Medulla oblongata (tissue), 1 donor: ENCODE results near the gene GNG12.

ENCODE experiments used
- DNase-seq: peaks from one replicate; pipeline ENCODE4 v3.0.0-alpha.2; 2015; ENCODE audit errors: extremely low spot score

The GNG12 gene

GRCh38 chr1:67787746-67788145, 45.5 kb downstream of the GNG12 start:
- DNase-seq = no peak

GRCh38 chr1:67785847-67786753, 47.2 kb downstream of the GNG12 start:
- DNase-seq = no peak

GRCh38 chr1:67784545-67785186, 48.6 kb downstream of the GNG12 start:
- no peak for DNase-seq

- DNase-seq = no peak
Measured at GRCh38 chr1:67780637-67781036, 52.6 kb downstream of the GNG12 start.

GRCh38 chr1:67777440-67777839, 55.8 kb downstream of the GNG12 start:
- DNase-seq = no peak

GRCh38 chr1:67777016-67777415, 56.3 kb downstream of the GNG12 start:
- no peak for DNase-seq

- no peak for DNase-seq
Measured at GRCh38 chr1:67773462-67773861, 59.8 kb downstream of the GNG12 start.

- DNase-seq = no peak
Measured at GRCh38 chr1:67771749-67772148, 61.5 kb downstream of the GNG12 start.

GRCh38 chr1:67771152-67771551, 62.1 kb downstream of the GNG12 start:
- DNase-seq = no peak

GRCh38 chr1:67769633-67770256, 63.5 kb downstream of the GNG12 start:
- DNase-seq = no peak

GRCh38 chr1:67768480-67768879, 64.8 kb downstream of the GNG12 start:
- DNase-seq = no peak

GRCh38 chr1:67767103-67767782, 66.0 kb downstream of the GNG12 start:
- no peak for DNase-seq

- peak; percentile 63 for DNase-seq
Measured at GRCh38 chr1:67766141-67766978, 66.9 kb downstream of the GNG12 start.

GRCh38 chr1:67764633-67765032, 68.6 kb downstream of the GNG12 start:
- DNase-seq = no peak

GRCh38 chr1:67761730-67762129, 71.5 kb downstream of the GNG12 start:
- DNase-seq = no peak

GRCh38 chr1:67761091-67761490, 72.2 kb downstream of the GNG12 start:
- no peak for DNase-seq

- peak; percentile 78 for DNase-seq
Measured at GRCh38 chr1:67760030-67760821, 73.0 kb downstream of the GNG12 start.

GRCh38 chr1:67759692-67760029, 73.6 kb downstream of the GNG12 start:
- DNase-seq = no peak

GRCh38 chr1:67759066-67759465, 74.2 kb downstream of the GNG12 start:
- no peak for DNase-seq

- no peak for DNase-seq
Measured at GRCh38 chr1:67755619-67756018, 77.6 kb downstream of the GNG12 start.

- no peak for DNase-seq
Measured at GRCh38 chr1:67755160-67755559, 78.1 kb downstream of the GNG12 start.
